Endothelial cell (in vitro differentiated cells): ENCODE measurements around the gene TDRD1. TPM values are rescaled to one million over a fixed set of nuclear protein-coding genes. Genes with fewer than 3 reads are reported as not detected.

ENCODE experiments used
- DNase-seq: peaks from one replicate; pipeline ENCODE4 v3.0.0; 2021; ENCODE audit warnings: low spot score
- H3K27ac Mint-ChIP-seq: one replicate; pipeline ENCODE4 v1.8.0; 2021; ENCODE audit warnings: mixed read lengths, inconsistent platforms; ENCODE audit not compliant: unreplicated experiment
- H3K27me3 Mint-ChIP-seq: one replicate; pipeline ENCODE4 v1.8.0; 2021; ENCODE audit warnings: mild to moderate bottlenecking, moderate library complexity, mixed read lengths, inconsistent platforms; ENCODE audit not compliant: unreplicated experiment
- H3K36me3 Mint-ChIP-seq: one replicate; pipeline ENCODE4 v1.8.0; 2021; ENCODE audit warnings: mild to moderate bottlenecking, low read depth, mixed read lengths, inconsistent platforms; ENCODE audit not compliant: unreplicated experiment
- H3K4me1 Mint-ChIP-seq: one replicate; pipeline ENCODE4 v1.8.0; 2021; ENCODE audit warnings: mild to moderate bottlenecking, mixed read lengths, inconsistent platforms; ENCODE audit not compliant: unreplicated experiment
- H3K4me3 Mint-ChIP-seq: one replicate; pipeline ENCODE4 v1.8.0; 2021; ENCODE audit warnings: mild to moderate bottlenecking, mixed read lengths, inconsistent platforms; ENCODE audit not compliant: unreplicated experiment
- H3K9me3 Mint-ChIP-seq: one replicate; pipeline ENCODE4 v1.8.0; 2021; ENCODE audit warnings: mixed read lengths, inconsistent platforms; ENCODE audit not compliant: unreplicated experiment
- CTCF ChIP-seq: fragments of 200-600 bp; sonication (generic); IDR thresholded peaks from one replicate; pipeline ENCODE4 v1.5.0; 2021; ENCODE audit warnings: antibody characterized with exemption; ENCODE audit not compliant: unreplicated experiment
- total RNA-seq: library from RNA; stranded (reverse); fragmentation: NEBNext Ultra II Directional; extraction: Animal tissue kit (Norgen Biotek cat#: 25700); gene quantifications from one replicate; pipeline ENCODE4 v1.2.1, GENCODE V29; 2021; ENCODE audit not compliant: unreplicated experiment

TDRD1 gene
- total RNA-seq, 1 donor from 2014 or later, result 0.18 TPM

GRCh38 chr10:114256822-114257221 is 77.7 kb downstream of the TDRD1 start:
- no peak for DNase-seq
- H3K4me3 Mint-ChIP-seq, result no peak overlapping the region
- peaks cover 8% of the 10 kb centered on the region for H3K36me3 Mint-ChIP-seq
- H3K27ac Mint-ChIP-seq, result no peak overlapping the region
- TF ChIP-seq CTCF, result no peak
- H3K27me3 Mint-ChIP-seq, result peaks cover 11% of the 10 kb centered on the region
- H3K4me1 Mint-ChIP-seq, result peaks cover 28% of the 10 kb centered on the region
- no peaks in the 10 kb centered on the region for H3K9me3 Mint-ChIP-seq

GRCh38 chr10:114257498-114257897 is 78.3 kb downstream of the TDRD1 start:
- H3K36me3 Mint-ChIP-seq, result peaks cover 8% of the 10 kb centered on the region
- no peak overlapping the region for H3K27ac Mint-ChIP-seq
- DNase-seq, result no peak
- H3K4me1 Mint-ChIP-seq, result peaks cover 28% of the 10 kb centered on the region
- H3K27me3 Mint-ChIP-seq, result peaks cover 11% of the 10 kb centered on the region
- no peak for TF ChIP-seq CTCF
- H3K4me3 Mint-ChIP-seq, result no peak overlapping the region
- no peaks in the 10 kb centered on the region for H3K9me3 Mint-ChIP-seq

- no peaks in the 10 kb centered on the region for H3K9me3 Mint-ChIP-seq
- H3K27ac Mint-ChIP-seq, result no peak overlapping the region
- DNase-seq, result no peak
- peaks cover 6% of the 10 kb centered on the region for H3K36me3 Mint-ChIP-seq
- H3K4me1 Mint-ChIP-seq, result peaks cover 26% of the 10 kb centered on the region
- TF ChIP-seq CTCF, result no peak
- H3K4me3 Mint-ChIP-seq, result no peak overlapping the region
- peaks cover 9% of the 10 kb centered on the region for H3K27me3 Mint-ChIP-seq
These were observed 79.2 kb downstream of the TDRD1 start for GRCh38 chr10:114258274-114258840.

- H3K9me3 Mint-ChIP-seq, result no peaks in the 10 kb centered on the region
- peaks cover 23% of the 10 kb centered on the region for H3K4me1 Mint-ChIP-seq
- H3K27ac Mint-ChIP-seq, result no peak overlapping the region
These were observed 80.7 kb downstream of the TDRD1 start for GRCh38 chr10:114259824-114260223.

More at GRCh38 chr10:114259824-114260223, 80.7 kb downstream of the TDRD1 start:
- Mint-ChIP-seq H3K4me3 (no peak overlapping the region), H3K36me3 (no peaks in the 10 kb centered on the region), H3K27me3 (peaks cover 3% of the 10 kb centered on the region)
- no peak for TF ChIP-seq CTCF
- DNase-seq, result no peak
